GM23338 (cell line): Measurements from ENCODE around the gene VAMP8. TPM values are rescaled to one million over a fixed set of nuclear protein-coding genes. Genes with fewer than 3 reads are reported as not detected.

ENCODE experiments used
- ATAC-seq: fragments of 200-7000 bp; cut with Tn5 transposase; 3 replicates; pipeline ENCODE4 v1.9.1; 2020
- DNase-seq: peaks from one replicate; pipeline ENCODE4 v3.0.0-alpha.2; 2015; ENCODE audit warnings: low spot score
- H2AFZ ChIP-seq: fragments of 200-600 bp; sonication (generic); 2 replicates; pipeline ENCODE4 v1.8.0; 2016; ENCODE audit warnings: antibody characterized with exemption, mild to moderate bottlenecking, moderate library complexity
- H3F3A ChIP-seq: fragments of 200-600 bp; sonication (generic); replicated peaks from 2 replicates; pipeline ENCODE4 v1.8.0; 2017; ENCODE audit warnings: antibody characterized with exemption, mixed run types, low read depth
- H3K27ac ChIP-seq: fragments of 200-600 bp; sonication (generic); 2 replicates; pipeline ENCODE4 v1.6.1; 2016; ENCODE audit warnings: low read depth
- H3K27me3 ChIP-seq: fragments of 200-600 bp; sonication (generic); 2 replicates; pipeline ENCODE4 v1.8.0; 2016; ENCODE audit warnings: mild to moderate bottlenecking, mixed run types, moderate library complexity; ENCODE audit not compliant: insufficient read depth
- H3K36me3 ChIP-seq: fragments of 200-600 bp; sonication (generic); 2 replicates; pipeline ENCODE4 v1.8.0; 2016; ENCODE audit warnings: mild to moderate bottlenecking; ENCODE audit not compliant: insufficient read depth
- H3K4me1 ChIP-seq: fragments of 200-600 bp; sonication (generic); 2 replicates; pipeline ENCODE4 v1.8.0; 2016; ENCODE audit warnings: mild to moderate bottlenecking, moderate library complexity; ENCODE audit not compliant: insufficient read depth
- H3K4me2 ChIP-seq: fragments of 200-600 bp; sonication (generic); 2 replicates; pipeline ENCODE4 v1.7.1; 2017; ENCODE audit warnings: mixed run types
- H3K4me3 ChIP-seq: fragments of 200-600 bp; sonication (generic); 2 replicates; pipeline ENCODE4 v1.6.1; 2016; ENCODE audit warnings: mixed run types
- H3K79me2 ChIP-seq: fragments of 200-600 bp; sonication (generic); replicated peaks from 2 replicates; pipeline ENCODE4 v1.8.0; 2017; ENCODE audit warnings: mild to moderate bottlenecking; ENCODE audit not compliant: insufficient read depth
- H3K9me2 ChIP-seq: fragments of 200-600 bp; sonication (generic); 2 replicates; pipeline ENCODE4 v1.8.0; 2017; ENCODE audit not compliant: insufficient read depth
- H4K20me1 ChIP-seq: fragments of 200-600 bp; sonication (generic); replicated peaks from 2 replicates; pipeline ENCODE4 v1.8.0; 2017; ENCODE audit warnings: mild to moderate bottlenecking; ENCODE audit not compliant: insufficient read depth
- H3K27ac Mint-ChIP-seq: 2 replicates; pipeline ENCODE4 v1.8.0; 2020; ENCODE audit warnings: inconsistent platforms, mild to moderate bottlenecking, moderate library complexity, mixed read lengths
- H3K27me3 Mint-ChIP-seq: 3 replicates; pipeline ENCODE4 v1.8.0; 2022; ENCODE audit warnings: low read depth, mild to moderate bottlenecking, moderate library complexity, mixed read lengths, inconsistent platforms; ENCODE audit not compliant: insufficient read depth, poor library complexity
- H3K36me3 Mint-ChIP-seq: 3 replicates; pipeline ENCODE4 v1.8.0; 2021; ENCODE audit warnings: low read depth, mild to moderate bottlenecking, inconsistent platforms, moderate library complexity, mixed read lengths
- H3K4me1 Mint-ChIP-seq: 3 replicates; pipeline ENCODE4 v1.8.0; 2020; ENCODE audit warnings: mild to moderate bottlenecking, inconsistent platforms, mixed read lengths
- H3K4me3 Mint-ChIP-seq: 3 replicates; pipeline ENCODE4 v1.8.0; 2021; ENCODE audit warnings: moderate library complexity, mild to moderate bottlenecking, inconsistent platforms, mixed read lengths
- H3K9me3 Mint-ChIP-seq: 3 replicates; pipeline ENCODE4 v1.8.0; 2020; ENCODE audit warnings: moderate library complexity, mild to moderate bottlenecking, inconsistent platforms, mixed read lengths
- ETS1 ChIP-seq: IDR thresholded peaks from 2 replicates; pipeline ENCODE4 v1.6.1; 2016; ENCODE audit warnings: antibody characterized with exemption
- EZH2 ChIP-seq: fragments of 200-600 bp; sonication (generic); IDR thresholded peaks from one replicate; pipeline ENCODE4 v1.8.0; 2017; ENCODE audit warnings: antibody characterized with exemption, mild to moderate bottlenecking, low read depth; ENCODE audit not compliant: unreplicated experiment
- REST ChIP-seq: IDR thresholded peaks from one replicate; pipeline ENCODE4 v1.6.1; 2018; ENCODE audit warnings: antibody characterized with exemption; ENCODE audit not compliant: unreplicated experiment
- STAT1 ChIP-seq: IDR thresholded peaks from one replicate; pipeline ENCODE4 v1.6.1; 2016; ENCODE audit warnings: antibody characterized with exemption; ENCODE audit not compliant: unreplicated experiment
- ZNF114 ChIP-seq: fragments of 250-450 bp; sonication (Bioruptor Pico); IDR thresholded peaks from 2 replicates; pipeline ENCODE4 v1.5.0; 2020; ENCODE audit warnings: mild to moderate bottlenecking, moderate library complexity
- ZNF462 ChIP-seq: fragments of 250-450 bp; sonication (Bioruptor Pico); IDR thresholded peaks from 2 replicates; pipeline ENCODE4 v1.5.0; 2020; ENCODE audit warnings: mild to moderate bottlenecking, moderate library complexity
- polyA plus RNA-seq: library from polyadenylated mRNA; unstranded; fragments of >200 nt; fragmentation: Nextera tagmentation; extraction: Ambion mirVana; gene quantifications from 2 replicates; pipeline ENCODE4 v1.2.1, GENCODE V29; 2016
- total RNA-seq: library from RNA; depleted of rRNA; stranded (reverse); fragments of >200 nt; shearing (Covaris generic); gene quantifications from 2 replicates; pipeline ENCODE4 v1.2.3, GENCODE V29; 2014

Gene VAMP8
- total and polyA plus RNA-seq, 2 experiments from 2014 or later = 16.3 to 71.7 TPM

- peaks cover 8% of the 10 kb centered on the region for H3K4me1 ChIP-seq
- Mint-ChIP-seq H3K9me3 (peaks cover 3% of the 10 kb centered on the region; the same call in 1 of the 3 replicates), H3K4me1 (peaks cover 9% of the 10 kb centered on the region), H3K27me3 (peaks cover 25% of the 10 kb centered on the region), H3K4me3 (peak overlapping the region; percentile 86), H3K27ac (no peak overlapping the region), H3K36me3 (peaks cover 14% of the 10 kb centered on the region; the same call in 1 of the 3 replicates)
- H3K27me3 ChIP-seq = no peaks in the 10 kb centered on the region
- TF ChIP-seq ZNF462 (CRISPR knock-in tag) = no peak
- TF ChIP-seq ZNF114 (CRISPR knock-in tag) = no peak
- TF ChIP-seq EZH2 = no peak
- TF ChIP-seq STAT1 = no peak
- no peak for TF ChIP-seq REST
- TF ChIP-seq ETS1 = no peak
- H2AFZ ChIP-seq = no peak overlapping the region
- 0 out of 2 replicates have a peak, but pooled peaks cover 8% of the 10 kb centered on the region for H3F3A ChIP-seq
- peaks cover 33% of the 10 kb centered on the region for H3K79me2 ChIP-seq
- peak overlapping the region; percentile 96 for H3K4me3 ChIP-seq
- peaks cover 20% of the 10 kb centered on the region for H4K20me1 ChIP-seq
- H3K27ac ChIP-seq = no peak overlapping the region
- H3K9me2 ChIP-seq = no peaks in the 10 kb centered on the region
- H3K36me3 ChIP-seq = no peaks in the 10 kb centered on the region; the same call in 1 of the 2 replicates
- DNase-seq (no peak), ATAC-seq (no peak)
- H3K4me2 ChIP-seq = peak overlapping the region; percentile 93
Measured at GRCh38 chr2:85600951-85601770, 23.8 kb downstream of the VAMP8 start.
